Measurements from ENCODE around the gene USP36. TPM values are rescaled to one million over a fixed set of nuclear protein-coding genes. Genes with fewer than 3 reads are reported as not detected.

The USP36 gene
- total RNA-seq, 6 experiments from 2014 or later = 12.7 to 27.8 (median 18.7) TPM

DNA sequence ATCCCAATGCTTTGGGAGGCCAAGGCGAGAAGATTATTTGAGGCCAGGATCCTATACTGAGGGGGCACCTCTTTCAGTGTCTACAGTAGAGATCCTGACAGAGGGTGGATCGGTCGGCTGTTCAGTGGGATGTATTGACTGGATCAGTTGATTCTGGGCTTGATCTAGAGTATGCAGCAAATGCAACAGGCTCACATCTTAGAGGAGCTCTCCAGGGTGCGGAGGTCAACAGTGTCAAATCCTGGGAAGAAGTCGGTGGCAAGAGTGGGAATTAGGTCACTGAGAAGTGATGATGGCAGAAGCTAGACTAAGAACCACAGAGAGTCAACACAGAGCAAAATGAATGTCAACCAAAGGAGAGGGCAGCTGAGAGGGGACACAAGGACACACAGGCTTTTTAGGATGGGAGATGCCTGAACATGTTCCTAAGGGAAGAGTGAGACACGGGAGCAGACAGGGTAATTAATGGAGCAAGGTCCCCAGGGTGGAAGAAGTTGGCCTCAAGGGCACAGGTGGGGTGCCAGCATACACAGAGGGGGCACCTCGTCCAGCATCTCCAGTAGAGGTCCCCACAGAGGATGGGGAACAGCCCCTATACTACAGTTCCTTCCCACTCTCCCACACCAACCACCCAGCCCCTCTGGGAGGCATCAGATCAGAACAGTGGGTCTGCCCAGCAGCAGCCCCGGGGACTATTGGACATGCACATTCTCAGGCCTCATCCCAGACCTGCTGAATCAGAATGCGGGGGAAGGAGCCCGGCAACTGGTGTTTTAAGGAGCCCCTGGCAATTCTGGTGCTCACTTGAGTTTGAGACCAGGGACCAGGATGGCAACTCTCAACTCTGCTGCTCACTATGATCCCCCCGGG is 48.5 kb downstream of the USP36 start:
- DNase-seq = no peak
- intact Hi-C loops (cut with DNase I) = no loop called here
- WGBS (ENCODE audit: insufficient coverage, low coverage, low lambda C conversion rate, missing lambda C conversion rate) = 96% methylated on average over 4 of the region's 11 CpGs
- ATAC-seq = no peak
- Histone ChIP-seq H3K27me3 (no peaks in the 10 kb centered on the region), H3K27ac (no peak overlapping the region), H3K4me3 (no peak overlapping the region), H3K4me1 (peaks cover 0 to 20% (median 8%) of the 10 kb centered on the region in 4 donors), H3K36me3 (peaks cover 0 to 23% (median under 1%) of the 10 kb centered on the region in 4 donors), H3K9me3 (no peaks in the 10 kb centered on the region)
- TF ChIP-seq, protein P1, sequence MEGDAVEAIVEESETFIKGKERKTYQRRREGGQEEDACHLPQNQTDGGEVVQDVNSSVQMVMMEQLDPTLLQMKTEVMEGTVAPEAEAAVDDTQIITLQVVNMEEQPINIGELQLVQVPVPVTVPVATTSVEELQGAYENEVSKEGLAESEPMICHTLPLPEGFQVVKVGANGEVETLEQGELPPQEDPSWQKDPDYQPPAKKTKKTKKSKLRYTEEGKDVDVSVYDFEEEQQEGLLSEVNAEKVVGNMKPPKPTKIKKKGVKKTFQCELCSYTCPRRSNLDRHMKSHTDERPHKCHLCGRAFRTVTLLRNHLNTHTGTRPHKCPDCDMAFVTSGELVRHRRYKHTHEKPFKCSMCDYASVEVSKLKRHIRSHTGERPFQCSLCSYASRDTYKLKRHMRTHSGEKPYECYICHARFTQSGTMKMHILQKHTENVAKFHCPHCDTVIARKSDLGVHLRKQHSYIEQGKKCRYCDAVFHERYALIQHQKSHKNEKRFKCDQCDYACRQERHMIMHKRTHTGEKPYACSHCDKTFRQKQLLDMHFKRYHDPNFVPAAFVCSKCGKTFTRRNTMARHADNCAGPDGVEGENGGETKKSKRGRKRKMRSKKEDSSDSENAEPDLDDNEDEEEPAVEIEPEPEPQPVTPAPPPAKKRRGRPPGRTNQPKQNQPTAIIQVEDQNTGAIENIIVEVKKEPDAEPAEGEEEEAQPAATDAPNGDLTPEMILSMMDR (IDR thresholded peaks at IDR 0.05) = no peak
- TF ChIP-seq POLR2A (IDR thresholded peaks at IDR 0.05) = no peak

DNA sequence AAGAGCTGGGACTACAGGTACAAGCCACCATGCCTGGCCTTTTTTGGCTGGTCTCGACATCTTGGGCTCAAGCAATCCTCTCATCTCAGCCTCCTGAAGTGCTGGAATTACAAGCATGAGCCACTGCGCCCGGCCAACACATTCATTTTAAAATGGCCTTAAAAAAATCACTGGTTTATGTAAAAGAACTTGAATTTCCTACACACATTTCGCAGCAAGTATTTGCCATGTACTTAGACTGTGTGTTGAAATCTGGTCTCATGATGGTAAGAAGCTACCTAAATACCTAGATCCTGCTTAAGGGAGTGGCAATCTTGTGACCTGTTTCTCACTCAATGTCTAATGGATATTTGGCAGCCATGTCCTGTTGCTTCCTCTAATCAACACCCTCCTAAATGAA is 50.1 kb downstream of the USP36 start:
- ATAC-seq = no peak
- Histone ChIP-seq H3K27me3 (no peaks in the 10 kb centered on the region), H3K4me1 (peaks cover 0 to 20% (median 8%) of the 10 kb centered on the region in 4 donors), H3K27ac (peak overlapping the region in 2 of 3 donors; percentile 8 to 41), H3K36me3 (peaks cover 0 to 8% (median 0%) of the 10 kb centered on the region in 4 donors), H3K9me3 (no peaks in the 10 kb centered on the region), H3K4me3 (no peak overlapping the region)
- no peak for DNase-seq
- 92% methylated on average over 4 of the region's 4 CpGs for WGBS (ENCODE audit: insufficient coverage, low coverage, low lambda C conversion rate, missing lambda C conversion rate)
- no peak for TF ChIP-seq POLR2A (IDR thresholded peaks at IDR 0.05)
- TF ChIP-seq, protein P1 (IDR thresholded peaks at IDR 0.05) = no peak
- intact Hi-C loops (cut with DNase I) = no loop called here

DNA sequence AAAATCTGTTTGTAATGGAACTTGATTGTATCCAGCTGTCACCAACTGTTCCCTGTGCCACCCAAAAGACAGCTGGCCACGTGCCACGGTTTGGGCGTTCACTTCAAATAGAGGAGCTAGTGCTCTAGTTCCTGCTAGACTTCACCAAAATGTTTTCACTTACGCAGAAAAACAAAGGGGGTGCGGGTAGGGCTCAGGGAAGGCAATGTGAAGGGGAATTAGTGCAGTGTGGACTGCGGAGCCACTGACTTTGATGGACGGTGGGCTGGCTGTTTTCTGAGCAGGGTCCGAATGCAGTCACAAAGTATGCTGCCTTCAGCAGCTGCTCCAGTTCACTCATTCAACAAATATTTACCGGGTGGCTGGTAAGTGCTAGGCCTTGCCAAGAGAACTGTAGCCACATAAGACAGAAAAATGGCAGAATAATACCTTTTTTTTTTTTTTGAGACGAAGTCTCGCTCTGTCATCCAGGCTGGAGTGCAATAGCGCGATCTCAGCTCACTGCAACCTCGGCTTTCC is 50.9 kb downstream of the USP36 start:
- no peaks in the 10 kb centered on the region for H3K9me3 ChIP-seq
- DNase-seq = peak; percentile 83 to 90 (median 87)
- intact Hi-C loops (cut with DNase I) = no loop called here
- peak overlapping the region; percentile 8 to 41 (median 8) for H3K27ac ChIP-seq
- no peak for TF ChIP-seq POLR2A (IDR thresholded peaks at IDR 0.05)
- ATAC-seq = peak; percentile 70 to 82 (median 80)
- peaks cover 0 to 4% (median 0%) of the 10 kb centered on the region in 4 donors for H3K36me3 ChIP-seq
- no peak overlapping the region for H3K4me3 ChIP-seq
- H3K4me1 ChIP-seq = peaks cover 0 to 20% (median 8%) of the 10 kb centered on the region in 4 donors
- no peaks in the 10 kb centered on the region for H3K27me3 ChIP-seq
- 20% methylated on average over 12 of the region's 14 CpGs for WGBS (ENCODE audit: insufficient coverage, low coverage, low lambda C conversion rate, missing lambda C conversion rate)

DNA sequence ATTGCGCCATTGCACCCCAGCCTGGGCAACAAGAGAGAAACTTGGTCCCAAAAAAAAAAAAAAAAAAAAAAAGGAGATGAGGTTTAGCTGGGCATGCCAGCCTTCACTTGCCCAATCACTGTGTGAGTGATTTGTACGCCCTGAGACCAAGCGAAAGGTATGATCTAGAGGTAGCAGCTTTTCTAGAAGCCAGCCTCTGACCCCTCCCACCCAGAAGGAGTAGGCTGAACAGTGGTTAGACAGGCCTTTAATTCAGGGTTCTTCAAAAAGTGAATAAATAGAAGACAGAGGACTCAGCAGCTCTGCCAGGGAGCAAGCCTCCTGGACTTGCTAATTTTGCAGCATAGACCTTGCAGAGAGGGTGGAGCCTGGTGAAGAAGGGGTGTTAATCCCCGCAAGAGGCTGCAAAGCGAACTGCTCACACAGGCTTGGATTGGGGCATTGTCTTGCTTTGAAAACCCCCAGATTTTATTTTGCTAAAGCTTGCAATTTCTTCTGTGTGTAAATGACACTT is 51.4 kb downstream of the USP36 start:
- WGBS (ENCODE audit: insufficient coverage, low coverage, low lambda C conversion rate, missing lambda C conversion rate) = 72% methylated on average over 5 of the region's 5 CpGs
- H3K36me3 ChIP-seq = peaks cover 0 to 2% (median 0%) of the 10 kb centered on the region in 4 donors
- intact Hi-C loops (cut with DNase I) = no loop called here
- H3K4me1 ChIP-seq = peaks cover 0 to 20% (median 8%) of the 10 kb centered on the region in 4 donors
- H3K27me3 ChIP-seq = no peaks in the 10 kb centered on the region
- no peak overlapping the region for H3K4me3 ChIP-seq
- no peak for TF ChIP-seq POLR2A (IDR thresholded peaks at IDR 0.05)
- TF ChIP-seq, protein P1 (IDR thresholded peaks at IDR 0.05) = no peak
- DNase-seq (no peak), ATAC-seq (peak; percentile 8 to 40 (median 23))
- H3K27ac ChIP-seq = no peak overlapping the region
- H3K9me3 ChIP-seq = no peaks in the 10 kb centered on the region

DNA sequence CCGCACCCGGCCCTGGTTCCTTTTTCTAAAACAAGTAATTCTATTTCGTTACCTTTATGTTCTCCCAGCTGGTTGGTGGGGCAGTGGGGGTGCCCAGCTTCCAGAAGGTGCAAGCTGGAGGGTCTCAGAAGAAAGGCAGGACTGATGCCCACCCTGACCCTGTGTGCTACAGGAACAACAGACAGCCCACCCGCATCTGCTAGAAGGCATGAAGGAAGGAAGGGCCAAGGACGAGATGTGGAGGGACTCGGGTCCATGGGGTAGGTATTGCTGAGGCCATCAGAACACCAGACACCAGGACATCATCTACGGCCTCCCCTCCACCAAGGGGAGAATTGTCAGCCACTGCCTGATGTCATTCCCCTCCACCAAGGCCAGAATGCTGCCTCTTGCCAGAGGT is 52.2 kb downstream of the USP36 start:
- DNase-seq (no peak), ATAC-seq (no peak)
- no peak overlapping the region for H3K27ac ChIP-seq
- no peak for TF ChIP-seq POLR2A (IDR thresholded peaks at IDR 0.05)
- TF ChIP-seq, protein P1 (IDR thresholded peaks at IDR 0.05) = no peak
- 89% methylated on average over 4 of the region's 7 CpGs for WGBS (ENCODE audit: insufficient coverage, low coverage, low lambda C conversion rate, missing lambda C conversion rate)
- no peak overlapping the region for H3K4me3 ChIP-seq
- no peaks in the 10 kb centered on the region for H3K36me3 ChIP-seq
- no peaks in the 10 kb centered on the region for H3K9me3 ChIP-seq
- intact Hi-C loops (cut with DNase I) = no loop called here
- H3K27me3 ChIP-seq = no peaks in the 10 kb centered on the region
- H3K4me1 ChIP-seq = peaks cover 0 to 27% (median 8%) of the 10 kb centered on the region in 4 donors

Data from right lobe of liver (tissue), 6 donors.